Glutamatergic neuron (in vitro differentiated cells): ENCODE data around the gene MGAT2. TPM values are rescaled to one million over a fixed set of nuclear protein-coding genes. Genes with fewer than 3 reads are reported as not detected.
"Not testable (repeated sequence)": the region's sequence is repeated elsewhere in the genome, so short reads cannot be mapped to it uniquely, and the experiment has no call there.

Experiments
- DNase-seq: peaks from one replicate; pipeline ENCODE4 v3.0.0; 2022
- H3K27ac Mint-ChIP-seq: one replicate; pipeline ENCODE4 v1.8.0; 2020; ENCODE audit warnings: mild to moderate bottlenecking, mixed read lengths, inconsistent platforms; ENCODE audit not compliant: unreplicated experiment
- H3K27me3 Mint-ChIP-seq: one replicate; pipeline ENCODE4 v1.8.0; 2020; ENCODE audit warnings: mild to moderate bottlenecking, moderate library complexity, mixed read lengths, inconsistent platforms; ENCODE audit not compliant: unreplicated experiment
- H3K36me3 Mint-ChIP-seq: one replicate; pipeline ENCODE4 v1.8.0; 2020; ENCODE audit warnings: mild to moderate bottlenecking, mixed read lengths, inconsistent platforms; ENCODE audit not compliant: unreplicated experiment
- H3K4me1 Mint-ChIP-seq: one replicate; pipeline ENCODE4 v1.8.0; 2020; ENCODE audit warnings: mild to moderate bottlenecking, low read depth, mixed read lengths, inconsistent platforms; ENCODE audit not compliant: unreplicated experiment
- H3K4me3 Mint-ChIP-seq: one replicate; pipeline ENCODE4 v1.8.0; 2020; ENCODE audit warnings: mild to moderate bottlenecking, mixed read lengths, inconsistent platforms; ENCODE audit not compliant: unreplicated experiment
- H3K9me3 Mint-ChIP-seq: one replicate; pipeline ENCODE4 v1.8.0; 2020; ENCODE audit warnings: mild to moderate bottlenecking, moderate library complexity, mixed read lengths, inconsistent platforms; ENCODE audit not compliant: unreplicated experiment
- total RNA-seq: library from RNA; stranded (reverse); fragmentation: NEBNext Ultra II Directional; extraction: Animal tissue kit (Norgen Biotek cat#: 25700); gene quantifications from one replicate; pipeline ENCODE4 v1.2.1, GENCODE V29; 2021; ENCODE audit not compliant: unreplicated experiment
- TF ChIP-seq, protein P1 (sequence below): fragments of 200-600 bp; sonication (generic); IDR thresholded peaks from one replicate; pipeline ENCODE4 v1.5.0; 2021; ENCODE audit not compliant: partially characterized antibody, unreplicated experiment

The MGAT2 gene
- total RNA-seq, 1 donor from 2014 or later, result 20.6 TPM

DNA sequence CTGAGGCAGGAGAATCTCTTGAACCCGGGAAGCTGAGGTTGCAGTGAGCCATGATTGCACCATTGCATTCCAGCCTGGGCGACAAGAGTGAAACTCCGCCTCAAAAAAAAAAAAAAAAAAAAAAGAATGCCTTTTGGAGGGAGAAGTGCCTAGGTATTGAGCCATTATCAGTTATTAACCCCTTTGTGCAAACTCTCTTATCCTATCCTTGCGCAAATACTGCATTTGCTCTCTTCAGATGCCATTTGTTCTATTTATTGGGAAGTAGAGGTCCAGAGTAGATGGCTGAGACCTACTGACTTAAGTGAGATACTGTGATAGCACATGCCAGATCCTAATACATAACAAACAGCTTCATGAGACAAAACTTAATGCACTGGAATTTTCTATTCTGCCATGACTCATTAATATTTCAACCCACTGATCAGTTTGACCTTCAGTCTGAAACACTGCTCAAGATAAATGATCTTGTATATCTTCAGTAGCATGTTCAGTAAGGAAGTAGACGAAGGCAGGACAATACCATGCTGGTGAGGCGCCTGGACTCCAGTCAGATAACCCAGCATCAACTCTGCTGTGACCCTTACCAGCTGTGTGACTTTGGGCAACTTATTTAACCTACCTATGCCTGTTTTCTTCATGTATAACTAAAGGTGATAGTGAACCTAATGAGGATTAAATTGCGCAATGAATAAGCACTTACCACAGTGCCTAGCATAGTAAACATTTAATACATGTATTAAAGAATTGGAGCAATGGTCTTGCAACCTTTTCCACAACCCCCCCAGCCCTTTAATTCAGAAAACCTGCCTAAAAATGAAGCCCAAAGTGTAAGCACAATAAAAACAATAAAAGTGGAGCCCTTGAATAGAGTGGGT, 20.2 kb downstream of the MGAT2 start:
- no peak overlapping the region for H3K4me3 Mint-ChIP-seq
- H3K27ac Mint-ChIP-seq, result no peak overlapping the region
- TF ChIP-seq, protein P1, sequence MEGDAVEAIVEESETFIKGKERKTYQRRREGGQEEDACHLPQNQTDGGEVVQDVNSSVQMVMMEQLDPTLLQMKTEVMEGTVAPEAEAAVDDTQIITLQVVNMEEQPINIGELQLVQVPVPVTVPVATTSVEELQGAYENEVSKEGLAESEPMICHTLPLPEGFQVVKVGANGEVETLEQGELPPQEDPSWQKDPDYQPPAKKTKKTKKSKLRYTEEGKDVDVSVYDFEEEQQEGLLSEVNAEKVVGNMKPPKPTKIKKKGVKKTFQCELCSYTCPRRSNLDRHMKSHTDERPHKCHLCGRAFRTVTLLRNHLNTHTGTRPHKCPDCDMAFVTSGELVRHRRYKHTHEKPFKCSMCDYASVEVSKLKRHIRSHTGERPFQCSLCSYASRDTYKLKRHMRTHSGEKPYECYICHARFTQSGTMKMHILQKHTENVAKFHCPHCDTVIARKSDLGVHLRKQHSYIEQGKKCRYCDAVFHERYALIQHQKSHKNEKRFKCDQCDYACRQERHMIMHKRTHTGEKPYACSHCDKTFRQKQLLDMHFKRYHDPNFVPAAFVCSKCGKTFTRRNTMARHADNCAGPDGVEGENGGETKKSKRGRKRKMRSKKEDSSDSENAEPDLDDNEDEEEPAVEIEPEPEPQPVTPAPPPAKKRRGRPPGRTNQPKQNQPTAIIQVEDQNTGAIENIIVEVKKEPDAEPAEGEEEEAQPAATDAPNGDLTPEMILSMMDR, result no peak
- DNase-seq, result no peak
- peaks cover 2% of the 10 kb centered on the region for H3K9me3 Mint-ChIP-seq
- peaks cover 8% of the 10 kb centered on the region for H3K4me1 Mint-ChIP-seq
- peaks cover 2% of the 10 kb centered on the region for H3K27me3 Mint-ChIP-seq
- no peaks in the 10 kb centered on the region for H3K36me3 Mint-ChIP-seq

DNA sequence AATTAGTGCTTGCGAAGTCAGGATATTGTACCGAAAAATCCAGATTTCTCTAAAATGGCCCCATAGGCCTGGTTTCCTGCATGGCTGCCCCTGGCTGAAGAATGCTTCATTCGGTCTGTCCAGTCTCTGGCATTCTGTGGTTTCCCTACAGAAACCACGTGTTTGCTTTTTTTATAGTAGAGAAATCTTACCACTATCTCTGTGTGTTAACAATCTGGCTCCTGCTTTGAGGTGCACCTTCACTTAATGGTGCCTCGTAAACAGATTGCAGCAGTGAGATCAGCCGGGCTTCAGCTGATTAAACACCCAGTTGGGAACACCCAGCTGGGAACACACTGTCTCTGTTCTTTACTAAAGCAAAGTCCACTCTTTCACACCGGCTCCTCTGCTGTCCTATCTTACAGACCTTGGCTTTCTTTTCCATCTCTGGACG, 21.1 kb downstream of the MGAT2 start:
- peaks cover 7% of the 10 kb centered on the region for H3K4me1 Mint-ChIP-seq
- peak overlapping the region; percentile 36 for H3K27ac Mint-ChIP-seq
- no peak overlapping the region for H3K4me3 Mint-ChIP-seq
- no peaks in the 10 kb centered on the region for H3K36me3 Mint-ChIP-seq
- TF ChIP-seq, protein P1, result no peak
- no peaks in the 10 kb centered on the region for H3K9me3 Mint-ChIP-seq
- DNase-seq, result no peak
- no peaks in the 10 kb centered on the region for H3K27me3 Mint-ChIP-seq

DNA sequence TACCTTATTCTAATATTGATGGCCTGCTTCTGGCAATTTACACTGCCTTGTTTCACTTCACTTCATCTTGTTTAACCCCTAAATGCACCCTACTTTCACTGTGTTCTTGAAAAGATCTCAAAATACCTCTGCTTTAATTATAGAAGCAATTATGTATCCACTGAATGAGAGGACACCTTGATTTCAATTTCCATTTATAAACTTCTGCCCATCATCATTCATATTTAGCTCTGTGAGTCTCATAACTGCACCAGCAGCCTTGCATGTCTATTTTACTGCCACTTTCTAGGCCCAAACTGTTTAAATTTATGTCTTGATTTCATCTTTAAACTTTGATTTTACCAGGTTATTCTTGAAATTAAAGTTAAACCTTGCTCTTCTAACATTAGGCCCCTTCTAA, 21.6 kb downstream of the MGAT2 start:
- H3K27ac Mint-ChIP-seq, result no peak overlapping the region
- H3K4me3 Mint-ChIP-seq, result peak overlapping the region; percentile 0
- no peaks in the 10 kb centered on the region for H3K9me3 Mint-ChIP-seq
- no peaks in the 10 kb centered on the region for H3K36me3 Mint-ChIP-seq
- no peak for DNase-seq
- TF ChIP-seq, protein P1, result no peak
- H3K27me3 Mint-ChIP-seq, result no peaks in the 10 kb centered on the region
- H3K4me1 Mint-ChIP-seq, result peaks cover 6% of the 10 kb centered on the region

DNA sequence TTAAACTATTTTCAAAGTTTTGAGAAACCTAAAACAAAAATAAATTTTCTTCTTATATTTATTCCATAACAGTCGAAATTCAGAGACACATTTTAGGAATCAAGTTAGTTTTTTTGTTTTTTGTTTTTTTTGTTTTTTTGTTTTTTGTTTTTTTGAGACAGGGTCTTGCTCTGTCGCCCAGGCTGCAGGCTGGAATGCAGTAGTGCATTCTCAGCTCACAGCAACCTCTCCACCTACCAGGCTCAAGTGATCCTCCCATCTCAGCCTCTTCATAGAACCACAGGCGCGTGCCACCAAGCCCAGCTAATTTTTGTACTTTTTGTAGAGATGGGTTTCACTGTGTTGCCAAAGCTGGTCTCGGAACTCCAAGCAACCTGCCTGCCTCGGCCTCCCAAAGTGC, 32.9 kb downstream of the MGAT2 start:
- H3K36me3 Mint-ChIP-seq, result no peaks in the 10 kb centered on the region
- no peak for DNase-seq
- no peak overlapping the region for H3K4me3 Mint-ChIP-seq
- H3K27me3 Mint-ChIP-seq, result no peaks in the 10 kb centered on the region
- peaks cover 6% of the 10 kb centered on the region for H3K4me1 Mint-ChIP-seq
- H3K9me3 Mint-ChIP-seq, result no peaks in the 10 kb centered on the region
- TF ChIP-seq, protein P1, result no peak
- no peak overlapping the region for H3K27ac Mint-ChIP-seq

DNA sequence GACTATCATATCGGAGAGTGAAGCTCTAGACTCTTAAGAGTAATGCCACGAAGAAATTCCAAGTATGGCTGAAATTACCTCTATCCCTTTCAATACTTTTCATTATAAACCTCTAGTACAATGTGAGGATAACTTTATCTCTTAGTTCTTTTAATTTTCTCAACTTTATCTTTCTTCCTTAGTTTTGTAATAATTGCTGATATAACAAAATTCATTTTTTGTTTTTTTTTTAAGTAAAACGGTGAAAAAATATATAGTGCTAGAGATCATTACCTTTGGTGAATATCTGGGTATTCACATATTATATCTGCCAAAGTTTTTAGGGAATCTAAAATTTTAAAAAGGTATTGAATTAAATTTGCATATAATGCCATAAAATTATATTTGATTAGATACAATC, 33.9 kb downstream of the MGAT2 start:
- no peaks in the 10 kb centered on the region for H3K9me3 Mint-ChIP-seq
- no peaks in the 10 kb centered on the region for H3K36me3 Mint-ChIP-seq
- H3K27ac Mint-ChIP-seq, result no peak overlapping the region
- peaks cover 6% of the 10 kb centered on the region for H3K4me1 Mint-ChIP-seq
- H3K4me3 Mint-ChIP-seq, result no peak overlapping the region
- TF ChIP-seq, protein P1, result no peak
- no peaks in the 10 kb centered on the region for H3K27me3 Mint-ChIP-seq
- DNase-seq, result no peak

DNA sequence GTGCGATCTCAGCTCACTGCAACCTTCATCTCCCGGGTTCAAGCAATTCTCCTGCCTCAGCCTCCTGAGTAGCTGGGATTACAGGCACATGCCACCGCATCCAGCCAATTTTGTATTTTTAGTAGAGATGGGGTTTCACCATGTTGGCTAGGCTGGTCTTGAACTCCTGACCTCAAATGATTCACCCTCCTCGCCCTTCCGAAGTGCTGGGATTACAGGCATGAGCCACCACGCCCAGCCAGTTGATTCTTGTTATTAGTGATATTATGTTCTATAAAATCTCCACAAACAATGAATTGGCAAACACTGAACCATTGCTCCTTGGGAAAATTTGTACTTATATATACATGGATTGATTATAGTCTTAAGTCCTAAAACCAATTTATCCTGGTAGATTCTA, 36.9 kb downstream of the MGAT2 start:
- H3K27ac Mint-ChIP-seq, H3K36me3 Mint-ChIP-seq, H3K27me3 Mint-ChIP-seq, H3K4me1 Mint-ChIP-seq, H3K4me3 Mint-ChIP-seq, H3K9me3 Mint-ChIP-seq, DNase-seq: not testable (repeated sequence)
